ENCODE data around the gene KDM4C. TPM values are rescaled to one million over a fixed set of nuclear protein-coding genes. Genes with fewer than 3 reads are reported as not detected.

The KDM4C gene
- total and polyA plus RNA-seq, 2 of the 13 experiments (the other 11 are each of a cell fraction or from before 2014, with no cell fraction given), result 19.4 to 23.6 TPM

DNA sequence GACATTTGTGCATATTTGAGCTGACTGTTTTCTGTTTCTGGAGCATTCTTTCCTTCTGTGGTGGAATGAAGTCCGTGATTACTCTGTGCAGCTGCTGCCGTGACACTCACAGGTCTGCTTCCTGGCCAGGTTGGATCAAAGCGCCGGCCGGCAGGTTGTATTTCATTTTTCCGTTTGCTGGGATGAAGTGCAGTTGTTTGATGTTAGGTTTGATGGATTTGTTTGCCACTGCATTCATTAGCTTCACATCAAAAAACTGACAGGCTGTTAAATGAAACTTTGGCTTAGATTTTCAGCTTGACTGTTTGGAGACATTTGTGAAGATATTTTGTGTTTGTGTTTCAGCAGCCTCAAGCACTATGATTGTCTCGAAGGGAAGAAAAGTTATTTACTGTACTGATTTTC lies 140.1 kb downstream of the KDM4C start (continued):
- TF ChIP-seq HNRNPUL1 (IDR thresholded peaks at IDR 0.05; ENCODE audit: low read depth, low read length) (no peak), ZNF652 (CRISPR knock-in tag; IDR thresholded peaks at IDR 0.05; ENCODE audit: borderline replicate concordance, low read depth) (no peak), ZSCAN12 (CRISPR knock-in tag; IDR thresholded peaks at IDR 0.05) (0 out of 2 replicates have a peak, but pooled peaks have one; percentile 19), ZNF670 (CRISPR knock-in tag; IDR thresholded peaks at IDR 0.05; ENCODE audit: borderline replicate concordance) (no peak), GATAD2A (CRISPR knock-in tag; IDR thresholded peaks at IDR 0.05) (peak; percentile 85), SIN3A (IDR thresholded peaks at IDR 0.05; ENCODE audit: borderline replicate concordance, low read depth, low read length) (0 out of 2 replicates have a peak, but pooled peaks have one; percentile 66), PHF20 (CRISPR knock-in tag; IDR thresholded peaks at IDR 0.05) (no peak), ZNF720 (CRISPR knock-in tag; IDR thresholded peaks at IDR 0.05) (no peak), RFXAP (CRISPR knock-in tag; IDR thresholded peaks at IDR 0.05; ENCODE audit: borderline replicate concordance) (0 out of 2 replicates have a peak, but pooled peaks have one; percentile 49), ZEB1 (IDR thresholded peaks at IDR 0.05; ENCODE audit: insufficient replicate concordance, low read depth) (peak; percentile 51), HCFC1 (IDR thresholded peaks at IDR 0.05; ENCODE audit: low read depth, low read length) (no peak), ZSCAN5A (CRISPR knock-in tag; IDR thresholded peaks at IDR 0.05; ENCODE audit: borderline replicate concordance) (0 out of 2 replicates have a peak, but pooled peaks have one; percentile 18), ZSCAN29 (CRISPR knock-in tag; conservative IDR thresholded peaks at IDR 0.05) (0 out of 2 replicates have a peak, but pooled peaks have one; percentile 34), SIN3B (IDR thresholded peaks at IDR 0.05; ENCODE audit: low read length) (no peak), ZNF772 (CRISPR knock-in tag; IDR thresholded peaks at IDR 0.05) (peak; percentile 52; the same call in 1 of the 2 replicates), FOXO1 (CRISPR knock-in tag; IDR thresholded peaks at IDR 0.05) (peak; percentile 93), ZNF205 (CRISPR knock-in tag; IDR thresholded peaks at IDR 0.05) (0 out of 2 replicates have a peak, but pooled peaks have one; percentile 39), TGIF2 (CRISPR knock-in tag; IDR thresholded peaks at IDR 0.05) (no peak), IKZF4 (CRISPR knock-in tag; IDR thresholded peaks at IDR 0.05; ENCODE audit: borderline replicate concordance, low read depth, not compliant biosample characterization) (no peak), HNF4G (IDR thresholded peaks at IDR 0.05; ENCODE audit: borderline replicate concordance, low read depth, low read length) (peak; percentile 80), HNF4G (CRISPR knock-in tag; IDR thresholded peaks at IDR 0.05; ENCODE audit: borderline replicate concordance, low read depth) (peak; percentile 47; the same call in 1 of the 2 replicates), ERF (CRISPR knock-in tag; IDR thresholded peaks at IDR 0.05) (peak; percentile 87), NCOA2 (CRISPR knock-in tag; IDR thresholded peaks at IDR 0.05) (peak; percentile 94)
- TF ChIP-seq, protein P1, sequence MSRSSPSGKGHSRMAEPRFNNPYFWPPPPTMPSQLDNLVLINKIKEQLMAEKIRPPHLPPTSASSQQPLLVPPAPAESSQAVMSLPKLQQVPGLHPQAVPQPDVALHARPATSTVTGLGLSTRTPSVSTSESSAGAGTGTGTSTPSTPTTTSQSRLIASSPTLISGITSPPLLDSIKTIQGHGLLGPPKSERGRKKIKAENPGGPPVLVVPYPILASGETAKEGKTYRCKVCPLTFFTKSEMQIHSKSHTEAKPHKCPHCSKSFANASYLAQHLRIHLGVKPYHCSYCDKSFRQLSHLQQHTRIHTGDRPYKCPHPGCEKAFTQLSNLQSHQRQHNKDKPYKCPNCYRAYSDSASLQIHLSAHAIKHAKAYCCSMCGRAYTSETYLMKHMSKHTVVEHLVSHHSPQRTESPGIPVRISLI (CRISPR knock-in tag; IDR thresholded peaks at IDR 0.05; ENCODE audit: borderline replicate concordance), result peak; percentile 60; the same call in 1 of the 2 replicates
- TF ChIP-seq, protein P2, sequence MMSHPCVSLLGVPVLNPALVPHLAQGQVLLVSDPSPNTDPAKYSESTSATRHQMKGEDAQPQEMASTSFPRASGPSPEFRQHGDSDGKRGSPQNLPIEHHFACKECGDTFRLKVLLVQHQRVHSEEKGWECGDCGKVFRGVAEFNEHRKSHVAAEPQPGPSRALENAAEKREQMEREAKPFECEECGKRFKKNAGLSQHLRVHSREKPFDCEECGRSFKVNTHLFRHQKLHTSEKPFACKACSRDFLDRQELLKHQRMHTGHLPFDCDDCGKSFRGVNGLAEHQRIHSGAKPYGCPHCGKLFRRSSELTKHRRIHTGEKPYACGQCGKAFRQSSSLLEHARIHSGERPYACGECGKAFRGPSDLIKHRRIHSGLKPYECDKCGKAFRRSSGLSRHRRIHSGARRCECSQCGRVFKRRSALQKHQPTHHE (CRISPR knock-in tag; IDR thresholded peaks at IDR 0.05; ENCODE audit: borderline replicate concordance), result no peak
- TF ChIP-seq, protein P3, sequence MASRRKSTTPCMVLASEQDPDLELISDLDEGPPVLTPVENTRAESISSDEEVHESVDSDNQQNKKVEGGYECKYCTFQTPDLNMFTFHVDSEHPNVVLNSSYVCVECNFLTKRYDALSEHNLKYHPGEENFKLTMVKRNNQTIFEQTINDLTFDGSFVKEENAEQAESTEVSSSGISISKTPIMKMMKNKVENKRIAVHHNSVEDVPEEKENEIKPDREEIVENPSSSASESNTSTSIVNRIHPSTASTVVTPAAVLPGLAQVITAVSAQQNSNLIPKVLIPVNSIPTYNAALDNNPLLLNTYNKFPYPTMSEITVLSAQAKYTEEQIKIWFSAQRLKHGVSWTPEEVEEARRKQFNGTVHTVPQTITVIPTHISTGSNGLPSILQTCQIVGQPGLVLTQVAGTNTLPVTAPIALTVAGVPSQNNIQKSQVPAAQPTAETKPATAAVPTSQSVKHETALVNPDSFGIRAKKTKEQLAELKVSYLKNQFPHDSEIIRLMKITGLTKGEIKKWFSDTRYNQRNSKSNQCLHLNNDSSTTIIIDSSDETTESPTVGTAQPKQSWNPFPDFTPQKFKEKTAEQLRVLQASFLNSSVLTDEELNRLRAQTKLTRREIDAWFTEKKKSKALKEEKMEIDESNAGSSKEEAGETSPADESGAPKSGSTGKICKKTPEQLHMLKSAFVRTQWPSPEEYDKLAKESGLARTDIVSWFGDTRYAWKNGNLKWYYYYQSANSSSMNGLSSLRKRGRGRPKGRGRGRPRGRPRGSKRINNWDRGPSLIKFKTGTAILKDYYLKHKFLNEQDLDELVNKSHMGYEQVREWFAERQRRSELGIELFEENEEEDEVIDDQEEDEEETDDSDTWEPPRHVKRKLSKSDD (CRISPR knock-in tag; IDR thresholded peaks at IDR 0.05; ENCODE audit: low read depth), result no peak
